ENCODE results near the gene OR5K3. TPM values are rescaled to one million over a fixed set of nuclear protein-coding genes. Genes with fewer than 3 reads are reported as not detected.

The OR5K3 gene, protein sequence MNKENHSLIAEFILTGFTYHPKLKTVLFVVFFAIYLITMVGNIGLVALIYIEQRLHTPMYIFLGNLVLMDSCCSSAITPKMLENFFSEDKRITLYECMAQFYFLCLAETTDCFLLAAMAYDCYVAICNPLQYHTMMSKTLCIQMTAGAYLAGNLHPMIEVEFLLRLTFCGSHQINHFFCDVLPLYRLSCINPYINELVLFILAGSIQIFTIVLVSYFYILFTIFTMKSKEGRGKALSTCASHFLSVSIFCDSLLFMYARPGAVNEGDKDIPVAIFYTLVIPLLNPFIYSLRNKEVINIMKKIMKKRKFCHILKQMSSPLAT
- total RNA-seq (2014; rRNA removed; shearing (Covaris generic)) (not detected in 2 replicates), total RNA-seq (2022) (not detected in 2 replicates), Bru-seq, nascent RNA (not detected), BruChase-seq, experiment 1, labeled RNA remaining after a 6-hour chase (not detected), BruChase-seq, experiment 2, labeled RNA remaining after a 2-hour chase (not detected)
- long read RNA-seq, result 0 reads

DNA sequence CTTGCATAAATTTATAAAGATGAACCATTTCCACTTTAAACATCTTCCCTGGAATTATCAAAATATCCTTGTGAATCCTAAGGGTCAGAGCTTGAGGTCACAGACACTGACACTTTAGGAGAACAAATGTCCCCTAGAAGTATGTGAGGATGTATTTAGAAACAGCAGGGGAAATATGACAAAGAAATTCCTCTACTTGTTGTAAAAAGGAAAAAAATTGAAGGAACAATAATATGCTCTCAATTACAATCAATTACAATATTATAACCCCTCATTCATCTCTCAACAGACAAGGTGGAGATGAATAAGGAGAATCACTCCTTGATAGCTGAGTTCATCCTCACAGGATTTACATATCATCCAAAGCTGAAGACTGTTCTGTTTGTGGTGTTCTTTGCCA, at the start of gene OR5K3:
Gene OR5K3 (plus strand): TSS at position 301 of the 400 bp plus-strand sequence. CDS start 0 bp downstream, at position 301.
- TF ChIP-seq, protein P1, sequence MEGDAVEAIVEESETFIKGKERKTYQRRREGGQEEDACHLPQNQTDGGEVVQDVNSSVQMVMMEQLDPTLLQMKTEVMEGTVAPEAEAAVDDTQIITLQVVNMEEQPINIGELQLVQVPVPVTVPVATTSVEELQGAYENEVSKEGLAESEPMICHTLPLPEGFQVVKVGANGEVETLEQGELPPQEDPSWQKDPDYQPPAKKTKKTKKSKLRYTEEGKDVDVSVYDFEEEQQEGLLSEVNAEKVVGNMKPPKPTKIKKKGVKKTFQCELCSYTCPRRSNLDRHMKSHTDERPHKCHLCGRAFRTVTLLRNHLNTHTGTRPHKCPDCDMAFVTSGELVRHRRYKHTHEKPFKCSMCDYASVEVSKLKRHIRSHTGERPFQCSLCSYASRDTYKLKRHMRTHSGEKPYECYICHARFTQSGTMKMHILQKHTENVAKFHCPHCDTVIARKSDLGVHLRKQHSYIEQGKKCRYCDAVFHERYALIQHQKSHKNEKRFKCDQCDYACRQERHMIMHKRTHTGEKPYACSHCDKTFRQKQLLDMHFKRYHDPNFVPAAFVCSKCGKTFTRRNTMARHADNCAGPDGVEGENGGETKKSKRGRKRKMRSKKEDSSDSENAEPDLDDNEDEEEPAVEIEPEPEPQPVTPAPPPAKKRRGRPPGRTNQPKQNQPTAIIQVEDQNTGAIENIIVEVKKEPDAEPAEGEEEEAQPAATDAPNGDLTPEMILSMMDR (conservative IDR thresholded peaks at IDR 0.05; ENCODE audit: low read length), result no peak
- no peak for TF ChIP-seq EZH2phosphoT487 (IDR thresholded peaks at IDR 0.05; ENCODE audit: borderline replicate concordance, low read depth, low read length)
- H3K9me2 ChIP-seq (ENCODE audit: insufficient read depth, low read length), result no peaks in the 10 kb centered on the region
- H2AFZ ChIP-seq (ENCODE audit: low read length), result no peak within 1 kb of the TSS
- intact Hi-C loops (cut with micrococcal nuclease; ENCODE audit: unreplicated experiment), result no loop called here
- no peak within 1 kb of the TSS for H3K4me3 ChIP-seq (ENCODE audit: low read depth, low read length, poor library complexity, severe bottlenecking)
- POLR2A ChIA-PET, result no interaction called here
- H3K9me3 ChIP-seq (ENCODE audit: low read length), result no peaks in the 10 kb centered on the region
- H3K4me1 ChIP-seq (ENCODE audit: insufficient read depth, low read length, poor library complexity, severe bottlenecking), result no peaks in the 10 kb centered on the region
- no peaks in the 10 kb centered on the region for H3K36me3 ChIP-seq (ENCODE audit: insufficient read depth, low read length)
- no peak within 1 kb of the TSS for H3K4me2 ChIP-seq (ENCODE audit: low read length)
- no peak for DNase-seq (ENCODE audit: low spot score)
- CTCF ChIA-PET (ENCODE audit: unreplicated experiment), result no interaction called here
- no peaks in the 10 kb centered on the region for H4K20me1 ChIP-seq (ENCODE audit: insufficient read depth, low read length)
- no peaks in the 10 kb centered on the region for H3K79me2 ChIP-seq (ENCODE audit: insufficient read depth, low read depth, low read length)
- no peak within 1 kb of the TSS for H3K27ac ChIP-seq (ENCODE audit: low read depth, low read length, poor library complexity, severe bottlenecking)
- no TSS peak for BruUV-seq (replicated peaks)

DNA sequence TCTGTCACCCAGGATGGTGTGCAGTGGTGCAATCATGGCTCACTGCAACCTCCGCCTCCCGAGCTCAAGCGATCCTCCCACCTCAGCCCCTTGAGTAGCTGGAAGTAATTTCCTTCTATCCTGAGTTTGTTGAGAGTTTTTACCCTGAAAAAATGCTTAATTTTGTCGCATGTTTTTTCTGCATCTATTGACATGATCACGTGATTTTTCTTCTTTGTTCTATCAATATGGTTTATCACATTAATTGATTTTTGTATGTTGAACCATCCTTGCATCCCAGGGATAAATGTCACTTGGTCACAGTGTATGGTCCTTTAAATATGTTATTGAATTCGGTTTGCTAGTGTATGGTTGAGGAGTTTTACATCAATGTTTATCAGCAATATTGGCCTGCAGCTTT, 48.7 kb upstream of the OR5K3 start:
- Histone ChIP-seq H3K9me2 (ENCODE audit: insufficient read depth, low read length) (no peaks in the 10 kb centered on the region), H4K20me1 (ENCODE audit: insufficient read depth, low read length) (no peaks in the 10 kb centered on the region), H3K4me3 (ENCODE audit: low read depth, low read length, poor library complexity, severe bottlenecking) (no peak overlapping the region), H3K9me3 (ENCODE audit: low read length) (no peaks in the 10 kb centered on the region), H3K79me2 (ENCODE audit: insufficient read depth, low read depth, low read length) (no peaks in the 10 kb centered on the region), H3K4me1 (ENCODE audit: insufficient read depth, low read length, poor library complexity, severe bottlenecking) (no peaks in the 10 kb centered on the region), H3K4me2 (ENCODE audit: low read length) (no peak overlapping the region), H3K36me3 (ENCODE audit: insufficient read depth, low read length) (no peaks in the 10 kb centered on the region), H3K27ac (ENCODE audit: low read depth, low read length, poor library complexity, severe bottlenecking) (no peak overlapping the region), H2AFZ (ENCODE audit: low read length) (no peak overlapping the region)
- DNase-seq (ENCODE audit: low spot score), result no peak
- BruUV-seq (replicated peaks), result no TSS peak
- TF ChIP-seq, protein P1 (conservative IDR thresholded peaks at IDR 0.05; ENCODE audit: low read length), result no peak
- no peak for TF ChIP-seq EZH2phosphoT487 (IDR thresholded peaks at IDR 0.05; ENCODE audit: borderline replicate concordance, low read depth, low read length)
- ChIA-PET POLR2A (interaction anchor here (0.6 kb wide), 1 partner anchor 27 kb away, joined by 3 read pairs; no protein-coding TSS in a partner anchor), CTCF (ENCODE audit: unreplicated experiment) (no interaction called here)
- intact Hi-C loops (cut with micrococcal nuclease; ENCODE audit: unreplicated experiment), result no loop called here

Data from OCI-LY7 (cell line).